Chondrocyte (in vitro differentiated cells): ENCODE results near the gene UCHL5. TPM values are rescaled to one million over a fixed set of nuclear protein-coding genes. Genes with fewer than 3 reads are reported as not detected.
"Not testable (repeated sequence)": the region's sequence is repeated elsewhere in the genome, so short reads cannot be mapped to it uniquely, and the experiment has no call there.

Experiments
- DNase-seq: peaks from one replicate; pipeline ENCODE4 v3.0.0; 2021; ENCODE audit warnings: mixed read lengths, low spot score
- H3K27ac Mint-ChIP-seq: one replicate; pipeline ENCODE4 v1.8.0; 2021; ENCODE audit warnings: mild to moderate bottlenecking, moderate library complexity, mixed read lengths; ENCODE audit not compliant: unreplicated experiment
- H3K27me3 Mint-ChIP-seq: 2 replicates; pipeline ENCODE4 v1.8.0; 2021; ENCODE audit warnings: low read depth, mixed read lengths
- H3K36me3 Mint-ChIP-seq: 2 replicates; pipeline ENCODE4 v1.8.0; 2021; ENCODE audit warnings: low read depth, mixed read lengths
- H3K4me1 Mint-ChIP-seq: 2 replicates; pipeline ENCODE4 v1.8.0; 2021; ENCODE audit warnings: low read depth, mild to moderate bottlenecking, mixed read lengths
- H3K4me3 Mint-ChIP-seq: one replicate; pipeline ENCODE4 v1.8.0; 2021; ENCODE audit warnings: mild to moderate bottlenecking, moderate library complexity, mixed read lengths; ENCODE audit not compliant: unreplicated experiment
- H3K9me3 Mint-ChIP-seq: 2 replicates; pipeline ENCODE4 v1.8.0; 2021; ENCODE audit warnings: low read depth, mixed read lengths
- CTCF ChIP-seq: fragments of 200-600 bp; sonication (generic); IDR thresholded peaks from 2 replicates; pipeline ENCODE4 v1.5.0; 2021; ENCODE audit warnings: antibody characterized with exemption, mild to moderate bottlenecking, moderate library complexity
- total RNA-seq: library from RNA; stranded (reverse); gene quantifications from 3 replicates; pipeline ENCODE4 v1.2.1, GENCODE V29; 2021

The UCHL5 gene
- total RNA-seq, 1 donor from 2014 or later, result 23.8 TPM

DNA sequence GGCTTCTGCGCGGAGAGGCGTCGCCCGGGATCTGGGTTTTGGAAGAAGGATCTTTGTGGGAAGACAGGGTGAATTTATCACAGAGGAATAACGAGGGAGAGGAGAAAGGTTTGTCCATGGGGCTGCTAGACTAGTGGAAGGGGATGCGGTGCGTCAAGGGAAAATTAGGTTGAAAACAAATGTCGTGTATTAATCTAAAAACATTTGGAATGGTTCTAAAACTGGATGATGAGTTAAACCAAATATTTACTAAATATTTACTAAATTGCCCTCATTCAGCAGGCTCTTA lies 899 bp upstream of the UCHL5 start:
- peak overlapping the region; percentile 99 for H3K27ac Mint-ChIP-seq

GRCh38 chr1:193058529-193059281 lies 455 bp downstream of the UCHL5 start:
- Mint-ChIP-seq H3K27me3 (no peaks in the 10 kb centered on the region), H3K36me3 (no peaks in the 10 kb centered on the region), H3K27ac (peak overlapping the region; percentile 99), H3K9me3 (no peaks in the 10 kb centered on the region), H3K4me3 (peak overlapping the region; percentile 93), H3K4me1 (peaks cover 36% of the 10 kb centered on the region)
- TF ChIP-seq CTCF, result no peak
- no peak for DNase-seq

More for the DNA sequence above, 899 bp upstream of the UCHL5 start:
- Mint-ChIP-seq H3K27me3 (no peaks in the 10 kb centered on the region), H3K9me3 (no peaks in the 10 kb centered on the region), H3K4me3 (peak overlapping the region; percentile 93), H3K4me1 (peaks cover 39% of the 10 kb centered on the region), H3K36me3 (no peaks in the 10 kb centered on the region)
- no peak for DNase-seq
- no peak for TF ChIP-seq CTCF

- H3K36me3 Mint-ChIP-seq, result no peaks in the 10 kb centered on the region
- DNase-seq, result no peak
- H3K9me3 Mint-ChIP-seq, result no peaks in the 10 kb centered on the region
- H3K4me3 Mint-ChIP-seq, result no peak overlapping the region
- no peak for TF ChIP-seq CTCF
- no peaks in the 10 kb centered on the region for H3K27me3 Mint-ChIP-seq
- no peak overlapping the region for H3K27ac Mint-ChIP-seq
- H3K4me1 Mint-ChIP-seq, result peaks cover 18% of the 10 kb centered on the region
Measured at GRCh38 chr1:193054169-193054675, 4.9 kb downstream of the UCHL5 start.

- H3K36me3 Mint-ChIP-seq, DNase-seq, H3K27ac Mint-ChIP-seq, H3K9me3 Mint-ChIP-seq, H3K4me1 Mint-ChIP-seq, H3K4me3 Mint-ChIP-seq, H3K27me3 Mint-ChIP-seq: not testable (repeated sequence)
Measured at GRCh38 chr1:193048913-193049312, 10.2 kb downstream of the UCHL5 start.

- no peak for TF ChIP-seq CTCF
- peaks cover 3% of the 10 kb centered on the region for H3K36me3 Mint-ChIP-seq
- no peaks in the 10 kb centered on the region for H3K4me1 Mint-ChIP-seq
- no peaks in the 10 kb centered on the region for H3K9me3 Mint-ChIP-seq
- no peak overlapping the region for H3K27ac Mint-ChIP-seq
- H3K27me3 Mint-ChIP-seq, result no peaks in the 10 kb centered on the region
- DNase-seq, result no peak
- no peak overlapping the region for H3K4me3 Mint-ChIP-seq
Measured at GRCh38 chr1:193042766-193043691, 16.1 kb downstream of the UCHL5 start.
